ENCODE results near the gene SRGAP3.

- no peak for TF ChIP-seq CTCF (IDR thresholded peaks at IDR 0.05)
- TF ChIP-seq ZFX (IDR thresholded peaks at IDR 0.05; ENCODE audit: borderline replicate concordance) = no peak
Observed at GRCh38 chr3:9059489-9060400, 189.7 kb downstream of the SRGAP3 start.
